ENCODE results near the gene SLC66A2. TPM values are rescaled to one million over a fixed set of nuclear protein-coding genes. Genes with fewer than 3 reads are reported as not detected.

The SLC66A2 gene
- total RNA-seq, 4 donors from 2014 or later, result 65.6 to 112 (median 75.3) TPM

GRCh38 chr18:79872527-79873444 is 78.7 kb downstream of the SLC66A2 start:
- no peak overlapping the region for H3K4me3 ChIP-seq (ENCODE audit: low read depth, poor library complexity, severe bottlenecking)
- TF ChIP-seq POLR2A (IDR thresholded peaks at IDR 0.05), result no peak
- TF ChIP-seq, protein P1, sequence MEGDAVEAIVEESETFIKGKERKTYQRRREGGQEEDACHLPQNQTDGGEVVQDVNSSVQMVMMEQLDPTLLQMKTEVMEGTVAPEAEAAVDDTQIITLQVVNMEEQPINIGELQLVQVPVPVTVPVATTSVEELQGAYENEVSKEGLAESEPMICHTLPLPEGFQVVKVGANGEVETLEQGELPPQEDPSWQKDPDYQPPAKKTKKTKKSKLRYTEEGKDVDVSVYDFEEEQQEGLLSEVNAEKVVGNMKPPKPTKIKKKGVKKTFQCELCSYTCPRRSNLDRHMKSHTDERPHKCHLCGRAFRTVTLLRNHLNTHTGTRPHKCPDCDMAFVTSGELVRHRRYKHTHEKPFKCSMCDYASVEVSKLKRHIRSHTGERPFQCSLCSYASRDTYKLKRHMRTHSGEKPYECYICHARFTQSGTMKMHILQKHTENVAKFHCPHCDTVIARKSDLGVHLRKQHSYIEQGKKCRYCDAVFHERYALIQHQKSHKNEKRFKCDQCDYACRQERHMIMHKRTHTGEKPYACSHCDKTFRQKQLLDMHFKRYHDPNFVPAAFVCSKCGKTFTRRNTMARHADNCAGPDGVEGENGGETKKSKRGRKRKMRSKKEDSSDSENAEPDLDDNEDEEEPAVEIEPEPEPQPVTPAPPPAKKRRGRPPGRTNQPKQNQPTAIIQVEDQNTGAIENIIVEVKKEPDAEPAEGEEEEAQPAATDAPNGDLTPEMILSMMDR (IDR thresholded peaks at IDR 0.05), result no peak
- intact Hi-C loops (cut with DNase I; ENCODE audit: low total_unique reads), result no loop called here
- WGBS, 2 donors, result 54 to 56% methylated on average over 35 of the region's 36 CpGs
- DNase-seq (ENCODE audit: low spot score in 2 of 2), result peak in 1 of 2 donors; percentile 76

DNA sequence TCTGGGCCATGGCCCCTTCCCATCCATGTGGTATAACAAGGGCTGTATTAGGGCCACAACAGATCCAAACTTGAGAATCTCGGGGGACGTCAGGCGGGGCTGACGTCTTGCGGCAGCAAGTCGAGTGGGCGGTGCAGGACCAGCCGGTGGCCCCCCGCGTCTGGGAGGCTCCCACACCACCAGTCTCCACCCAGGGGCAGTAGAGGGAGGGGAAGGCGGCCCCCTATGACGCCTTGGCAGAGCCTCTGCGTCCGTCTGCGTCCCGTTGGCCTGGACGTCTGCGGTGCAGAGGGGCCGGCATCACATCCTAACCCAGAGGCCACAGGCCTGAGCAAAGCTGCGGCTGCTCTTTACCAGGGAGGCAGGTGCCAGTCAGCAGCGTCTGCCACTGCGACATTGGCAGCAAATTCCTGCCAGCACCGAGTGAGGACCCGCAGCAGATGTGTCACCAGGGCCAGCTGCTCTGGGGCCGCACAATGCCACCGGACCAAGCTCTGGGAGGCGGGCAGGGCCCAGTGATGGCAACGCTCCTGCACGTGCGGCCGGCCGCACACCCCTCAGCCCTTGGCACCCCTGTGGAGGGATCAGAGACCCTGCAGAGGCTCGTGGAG is 79.9 kb downstream of the SLC66A2 start:
- WGBS, 2 donors, result 83 to 93% methylated on average over 23 to 25 of the region's 33 CpGs
- intact Hi-C loops (cut with DNase I; ENCODE audit: low total_unique reads), result no loop called here
- TF ChIP-seq, protein P1 (IDR thresholded peaks at IDR 0.05), result no peak
- TF ChIP-seq POLR2A (IDR thresholded peaks at IDR 0.05), result no peak
- peak in 1 of 2 donors; percentile 66 for DNase-seq (ENCODE audit: low spot score in 2 of 2)
- H3K4me3 ChIP-seq (ENCODE audit: low read depth, poor library complexity, severe bottlenecking), result no peak overlapping the region

DNA sequence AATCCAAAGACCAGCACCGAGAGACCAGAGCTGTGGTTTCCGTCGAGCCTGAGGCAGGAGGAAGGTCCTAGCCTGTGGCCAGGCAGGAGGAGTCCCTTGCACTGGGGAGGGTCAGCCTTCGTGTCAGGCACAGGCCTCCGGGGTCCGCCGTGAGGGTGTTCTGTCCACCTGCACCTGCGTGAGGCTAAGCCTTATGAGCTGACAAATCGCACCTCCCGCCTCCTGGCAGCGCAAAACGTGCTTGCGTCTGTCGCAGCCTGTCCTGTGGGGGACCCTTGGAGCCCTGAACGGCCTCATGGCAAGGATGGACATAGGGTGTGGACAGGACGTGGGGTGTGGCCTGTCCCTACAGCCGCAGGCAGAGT is 80.4 kb downstream of the SLC66A2 start:
- 81 to 83% methylated on average over 16 to 17 of the region's 17 CpGs for WGBS, 2 donors
- no peak for TF ChIP-seq POLR2A (IDR thresholded peaks at IDR 0.05)
- TF ChIP-seq, protein P1 (IDR thresholded peaks at IDR 0.05), result no peak
- H3K4me3 ChIP-seq (ENCODE audit: low read depth, poor library complexity, severe bottlenecking), result no peak overlapping the region
- intact Hi-C loops (cut with DNase I; ENCODE audit: low total_unique reads), result no loop called here
- DNase-seq (ENCODE audit: low spot score in 2 of 2), result peak in 1 of 2 donors; percentile 76

DNA sequence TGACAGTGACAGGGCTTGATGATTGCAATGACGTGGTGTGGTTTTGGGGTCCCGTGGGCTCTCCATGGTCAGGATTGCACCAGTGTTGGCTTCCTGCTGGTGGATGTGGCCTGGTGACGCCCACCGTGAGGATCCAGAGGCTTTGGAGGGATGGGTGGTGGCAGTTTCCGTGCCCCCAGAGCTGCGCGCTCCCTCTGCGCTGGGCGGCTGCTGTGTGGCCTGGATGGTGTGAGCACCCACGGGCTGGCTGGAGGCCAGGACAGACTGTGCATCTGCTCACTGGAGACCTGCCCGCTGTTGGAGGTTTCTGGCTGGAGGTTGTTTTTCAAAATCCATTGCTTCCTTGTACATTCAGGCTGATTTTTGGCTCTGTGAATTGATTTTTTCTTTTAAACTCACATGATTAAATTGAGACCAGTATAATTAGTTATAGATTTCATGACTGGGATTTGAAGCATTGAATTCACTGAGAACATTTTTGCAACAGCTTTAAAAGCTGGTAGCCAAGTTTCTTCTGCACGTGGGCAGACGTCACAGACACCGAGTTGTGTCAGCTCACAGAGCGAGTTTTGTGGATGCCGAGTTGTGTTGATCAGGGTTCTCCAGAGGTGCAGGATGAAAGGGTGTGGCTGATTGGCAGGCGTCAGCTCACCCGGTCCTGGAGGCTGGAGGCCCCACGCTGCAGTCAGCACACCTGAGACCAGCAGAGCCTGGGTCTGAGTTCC is 81.0 kb downstream of the SLC66A2 start:
- 51 to 67% methylated on average over 19 of the region's 19 CpGs for WGBS, 2 donors
- DNase-seq (ENCODE audit: low spot score in 2 of 2), result peak in 1 of 2 donors; percentile 61
- intact Hi-C loops (cut with DNase I; ENCODE audit: low total_unique reads), result no loop called here
- no peak for TF ChIP-seq POLR2A (IDR thresholded peaks at IDR 0.05)
- TF ChIP-seq, protein P1 (IDR thresholded peaks at IDR 0.05), result no peak
- no peak overlapping the region for H3K4me3 ChIP-seq (ENCODE audit: low read depth, poor library complexity, severe bottlenecking)

DNA sequence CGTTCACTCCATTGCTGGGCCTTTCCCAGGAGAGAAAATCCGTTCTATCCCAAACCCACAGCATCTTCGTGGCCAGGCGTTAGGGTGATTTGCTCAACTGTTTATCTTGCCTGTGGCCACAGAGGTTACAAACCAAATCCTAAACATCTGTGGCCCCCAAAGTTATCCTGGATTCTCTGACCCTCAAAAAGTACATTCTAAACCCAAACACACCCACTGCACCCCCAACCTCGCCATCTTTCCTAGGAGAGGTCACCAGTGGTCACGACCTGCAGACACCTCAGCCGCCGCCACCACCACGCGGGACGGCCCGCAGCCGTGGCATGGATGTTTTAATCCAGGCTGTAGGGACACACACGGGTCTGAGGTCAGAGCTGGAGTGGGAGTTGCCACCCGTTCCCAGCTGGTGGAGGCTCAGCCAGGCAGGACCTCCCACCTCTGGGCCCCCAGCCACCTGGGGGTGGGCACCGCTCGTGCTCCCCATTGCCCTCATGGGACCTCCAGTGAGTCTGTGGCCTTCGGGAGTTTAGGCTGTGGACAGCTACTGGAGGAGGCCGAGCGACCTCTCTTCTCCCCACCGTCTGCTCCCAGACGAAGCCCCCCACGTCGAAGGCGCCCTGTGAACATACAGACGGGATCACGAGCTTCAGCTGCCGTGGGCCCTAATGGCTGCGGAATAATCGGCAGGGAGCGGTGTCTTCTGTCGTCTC is 81.7 kb downstream of the SLC66A2 start:
- H3K4me3 ChIP-seq (ENCODE audit: low read depth, poor library complexity, severe bottlenecking), result no peak overlapping the region
- DNase-seq (ENCODE audit: low spot score in 2 of 2), result peak in 1 of 2 donors; percentile 75
- intact Hi-C loops (cut with DNase I; ENCODE audit: low total_unique reads), result no loop called here
- 81 to 89% methylated on average over 26 to 32 of the region's 32 CpGs for WGBS, 2 donors
- TF ChIP-seq, protein P1 (IDR thresholded peaks at IDR 0.05), result no peak
- no peak for TF ChIP-seq POLR2A (IDR thresholded peaks at IDR 0.05)

Measured in lower leg skin (tissue), 4 donors.